Measurements from ENCODE around the gene TSPAN32.

TSPAN32 gene

DNA sequence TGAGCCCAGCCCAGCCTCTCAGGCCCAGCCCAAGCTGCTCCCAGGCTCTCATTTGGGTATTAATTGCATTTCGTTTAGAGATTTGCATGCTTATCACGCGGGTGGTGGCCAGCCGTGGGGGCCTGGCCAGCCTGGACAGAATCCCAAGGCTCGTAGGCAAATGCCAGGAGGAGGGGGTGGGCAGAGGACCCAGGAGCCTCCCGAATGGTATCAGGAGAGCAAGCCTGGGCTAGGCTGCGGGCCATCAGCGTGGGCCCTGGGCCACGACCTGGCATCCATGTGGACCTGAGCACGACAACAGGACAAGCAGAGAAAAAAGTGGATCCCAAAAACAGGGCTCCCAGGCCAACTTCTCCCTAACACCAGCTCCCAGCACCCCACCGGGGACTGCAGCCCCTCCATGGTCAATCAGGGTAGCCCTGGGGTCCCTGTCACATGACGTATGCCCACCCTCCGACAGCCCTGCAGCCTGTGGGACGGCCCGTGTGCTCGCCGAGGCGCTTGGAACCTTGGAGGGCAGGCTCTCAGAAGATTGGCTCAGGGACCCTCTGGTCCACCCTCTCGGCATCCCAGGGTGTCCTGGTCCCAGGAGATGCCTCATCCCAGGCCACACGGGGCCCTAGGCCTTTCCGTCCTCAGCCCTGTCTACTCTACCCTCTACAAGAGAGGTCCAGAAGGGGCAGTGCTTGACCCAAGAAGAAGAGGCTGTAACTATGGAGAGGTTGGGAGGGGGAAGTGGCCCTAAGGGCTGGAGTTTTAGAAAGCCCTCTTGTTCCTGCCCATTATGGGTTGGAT, 40.2 kb upstream of the TSPAN32 start:
- no peaks in the 10 kb centered on the region for H4K20me1 ChIP-seq (ENCODE audit: insufficient read depth)
- H3K27ac ChIP-seq = no peak overlapping the region
- H3K36me3 ChIP-seq (ENCODE audit: insufficient read depth) = no peaks in the 10 kb centered on the region
- H3K27me3 ChIP-seq (ENCODE audit: insufficient read depth, low read depth) = peaks cover 73% of the 10 kb centered on the region
- no peak overlapping the region for H3K4me3 ChIP-seq (IDR thresholded peaks at IDR 0.05; ENCODE audit: insufficient read depth, low read depth, low read length)
- no peaks in the 10 kb centered on the region for H3K4me1 ChIP-seq (ENCODE audit: low read depth, poor library complexity, severe bottlenecking)
- TF ChIP-seq, protein P1, sequence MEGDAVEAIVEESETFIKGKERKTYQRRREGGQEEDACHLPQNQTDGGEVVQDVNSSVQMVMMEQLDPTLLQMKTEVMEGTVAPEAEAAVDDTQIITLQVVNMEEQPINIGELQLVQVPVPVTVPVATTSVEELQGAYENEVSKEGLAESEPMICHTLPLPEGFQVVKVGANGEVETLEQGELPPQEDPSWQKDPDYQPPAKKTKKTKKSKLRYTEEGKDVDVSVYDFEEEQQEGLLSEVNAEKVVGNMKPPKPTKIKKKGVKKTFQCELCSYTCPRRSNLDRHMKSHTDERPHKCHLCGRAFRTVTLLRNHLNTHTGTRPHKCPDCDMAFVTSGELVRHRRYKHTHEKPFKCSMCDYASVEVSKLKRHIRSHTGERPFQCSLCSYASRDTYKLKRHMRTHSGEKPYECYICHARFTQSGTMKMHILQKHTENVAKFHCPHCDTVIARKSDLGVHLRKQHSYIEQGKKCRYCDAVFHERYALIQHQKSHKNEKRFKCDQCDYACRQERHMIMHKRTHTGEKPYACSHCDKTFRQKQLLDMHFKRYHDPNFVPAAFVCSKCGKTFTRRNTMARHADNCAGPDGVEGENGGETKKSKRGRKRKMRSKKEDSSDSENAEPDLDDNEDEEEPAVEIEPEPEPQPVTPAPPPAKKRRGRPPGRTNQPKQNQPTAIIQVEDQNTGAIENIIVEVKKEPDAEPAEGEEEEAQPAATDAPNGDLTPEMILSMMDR (conservative IDR thresholded peaks at IDR 0.05; ENCODE audit: low read depth, low read length) = no peak
- no peak overlapping the region for H3K4me2 ChIP-seq
- H3K79me2 ChIP-seq (ENCODE audit: insufficient read depth, low read depth) = no peaks in the 10 kb centered on the region
- no peak overlapping the region for H3K9ac ChIP-seq
- H2AFZ ChIP-seq (ENCODE audit: low read depth) = no peak overlapping the region

DNA sequence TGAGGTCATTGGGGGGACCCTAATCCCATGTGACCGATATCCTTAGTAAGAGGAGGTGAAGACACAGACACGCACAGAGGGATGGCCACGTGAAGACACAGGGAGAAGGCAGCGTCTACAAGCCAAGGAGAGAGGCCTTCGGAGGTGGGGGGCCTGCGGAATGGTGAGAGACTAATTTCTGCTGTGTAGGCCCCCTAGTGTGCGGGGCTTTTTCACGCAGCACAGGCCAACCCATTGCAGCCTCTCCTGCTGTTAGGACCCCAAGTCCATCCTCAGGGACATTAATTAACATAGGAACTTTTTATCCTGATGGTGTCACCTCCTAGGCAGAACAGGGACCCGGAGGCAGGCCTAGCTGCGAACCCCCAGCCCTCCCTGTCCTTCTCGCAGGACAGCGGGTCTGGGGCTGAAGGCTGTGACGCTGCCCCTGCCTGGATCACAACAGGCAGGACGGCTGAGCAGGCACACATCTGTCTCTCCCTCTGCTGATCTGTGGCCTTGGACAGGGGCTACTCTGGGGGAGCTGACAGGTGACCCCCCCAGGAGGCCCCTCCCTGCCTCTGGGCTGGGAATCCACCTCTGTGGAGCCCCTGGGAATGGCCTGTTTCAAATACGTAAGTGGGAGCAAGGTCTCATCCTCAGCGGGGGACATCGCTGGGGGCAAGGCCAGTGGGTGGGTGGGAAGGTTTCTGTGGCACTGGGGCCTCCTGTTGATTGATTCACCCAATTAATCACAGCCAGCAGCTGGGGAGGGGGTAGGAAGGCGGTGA, 39.3 kb upstream of the TSPAN32 start:
- Histone ChIP-seq H3K79me2 (ENCODE audit: insufficient read depth, low read depth) (no peaks in the 10 kb centered on the region), H3K27ac (no peak overlapping the region), H3K4me3 (IDR thresholded peaks at IDR 0.05; ENCODE audit: insufficient read depth, low read depth, low read length) (no peak overlapping the region), H3K4me1 (ENCODE audit: low read depth, poor library complexity, severe bottlenecking) (no peaks in the 10 kb centered on the region), H3K27me3 (ENCODE audit: insufficient read depth, low read depth) (peaks cover 70% of the 10 kb centered on the region), H3K36me3 (ENCODE audit: insufficient read depth) (no peaks in the 10 kb centered on the region), H3K4me2 (no peak overlapping the region), H3K9ac (no peak overlapping the region), H4K20me1 (ENCODE audit: insufficient read depth) (no peaks in the 10 kb centered on the region), H2AFZ (ENCODE audit: low read depth) (no peak overlapping the region)
- TF ChIP-seq, protein P1 (conservative IDR thresholded peaks at IDR 0.05; ENCODE audit: low read depth, low read length) = no peak

DNA sequence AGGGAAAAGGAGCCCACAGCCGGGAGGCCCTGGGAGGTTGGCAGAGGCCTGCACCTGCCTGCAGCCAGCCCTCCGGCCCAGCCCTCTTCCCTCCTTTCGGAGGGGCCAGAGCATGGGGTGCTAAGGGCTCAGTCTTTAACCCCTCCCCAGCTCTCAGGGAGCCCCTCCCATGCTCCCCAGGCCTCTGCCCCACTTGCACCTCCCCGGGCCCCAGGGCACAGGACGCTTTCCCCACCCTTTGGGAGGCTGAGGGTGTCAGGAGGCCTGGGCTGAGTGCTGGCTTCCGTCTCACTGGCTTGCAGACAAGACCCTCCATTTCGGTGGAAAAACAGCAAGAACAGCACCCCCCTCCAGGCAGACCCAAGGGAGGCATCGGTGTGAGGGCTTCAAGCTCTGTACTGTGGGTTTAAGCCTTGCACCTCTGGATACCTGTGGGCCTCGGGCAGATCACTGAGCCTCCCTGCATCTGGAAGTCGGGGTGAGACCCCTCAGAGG, 38.7 kb upstream of the TSPAN32 start:
- H2AFZ ChIP-seq (ENCODE audit: low read depth) = no peak overlapping the region

DNA sequence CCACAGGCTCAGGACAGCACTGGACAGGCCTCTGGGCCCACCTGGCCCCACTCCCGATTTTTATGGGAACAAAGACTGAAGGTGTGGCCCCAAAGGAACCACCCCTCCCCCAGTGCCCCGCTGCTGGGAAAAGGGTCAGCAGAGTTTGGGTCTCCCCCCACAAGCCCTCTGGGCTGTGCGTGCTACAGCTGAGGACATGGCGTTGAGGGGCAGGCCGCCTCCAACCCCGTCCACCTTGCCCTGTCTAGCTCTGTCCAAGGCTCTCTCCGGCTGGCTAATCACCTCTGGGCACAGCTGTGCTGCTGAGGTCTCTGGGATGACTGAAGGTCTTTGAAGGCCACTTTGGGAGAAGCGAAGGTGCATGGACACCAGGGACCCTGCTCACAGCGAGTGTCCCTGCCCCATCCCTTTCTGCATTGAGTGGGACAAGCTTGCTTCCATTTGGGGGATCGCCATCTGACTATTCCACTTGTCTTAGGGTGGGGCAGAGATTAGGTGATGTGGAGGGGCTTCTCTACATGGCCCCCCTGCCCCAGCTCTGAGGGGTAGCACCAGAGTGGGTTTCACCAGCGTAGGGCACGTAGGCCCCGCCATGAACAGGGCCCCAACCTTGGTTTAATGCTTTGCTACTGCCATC, 38.0 kb upstream of the TSPAN32 start:
- H3K4me2 ChIP-seq = no peak overlapping the region
- no peaks in the 10 kb centered on the region for H3K4me1 ChIP-seq (ENCODE audit: low read depth, poor library complexity, severe bottlenecking)
- peaks cover 62% of the 10 kb centered on the region for H3K27me3 ChIP-seq (ENCODE audit: insufficient read depth, low read depth)
- H3K27ac ChIP-seq = no peak overlapping the region
- H3K4me3 ChIP-seq (IDR thresholded peaks at IDR 0.05; ENCODE audit: insufficient read depth, low read depth, low read length) = no peak overlapping the region
- H4K20me1 ChIP-seq (ENCODE audit: insufficient read depth) = no peaks in the 10 kb centered on the region
- H2AFZ ChIP-seq (ENCODE audit: low read depth) = no peak overlapping the region
- no peaks in the 10 kb centered on the region for H3K36me3 ChIP-seq (ENCODE audit: insufficient read depth)
- no peak overlapping the region for H3K9ac ChIP-seq
- no peaks in the 10 kb centered on the region for H3K79me2 ChIP-seq (ENCODE audit: insufficient read depth, low read depth)
- TF ChIP-seq, protein P1 (conservative IDR thresholded peaks at IDR 0.05; ENCODE audit: low read depth, low read length) = no peak

More for the DNA sequence above, 38.7 kb upstream of the TSPAN32 start:
- H4K20me1 ChIP-seq (ENCODE audit: insufficient read depth) = no peaks in the 10 kb centered on the region
- TF ChIP-seq, protein P1 (conservative IDR thresholded peaks at IDR 0.05; ENCODE audit: low read depth, low read length) = no peak
- no peaks in the 10 kb centered on the region for H3K4me1 ChIP-seq (ENCODE audit: low read depth, poor library complexity, severe bottlenecking)
- H3K9ac ChIP-seq = no peak overlapping the region
- H3K36me3 ChIP-seq (ENCODE audit: insufficient read depth) = no peaks in the 10 kb centered on the region
- no peak overlapping the region for H3K27ac ChIP-seq
- no peaks in the 10 kb centered on the region for H3K79me2 ChIP-seq (ENCODE audit: insufficient read depth, low read depth)
- no peak overlapping the region for H3K4me2 ChIP-seq
- peaks cover 69% of the 10 kb centered on the region for H3K27me3 ChIP-seq (ENCODE audit: insufficient read depth, low read depth)
- H3K4me3 ChIP-seq (IDR thresholded peaks at IDR 0.05; ENCODE audit: insufficient read depth, low read depth, low read length) = no peak overlapping the region

Measured in KMS-11 (cell line).